Measurements from ENCODE around the gene ITGB8. TPM values are rescaled to one million over a fixed set of nuclear protein-coding genes. Genes with fewer than 3 reads are reported as not detected.

Gene ITGB8
- total and polyA plus RNA-seq, 2 experiments from 2014 or later, result 0.71 to 3.0 TPM

- TF ChIP-seq EZH2phosphoT487 (IDR thresholded peaks at IDR 0.05; ENCODE audit: unreplicated experiment), result no peak
- TF ChIP-seq EZH2 (IDR thresholded peaks at IDR 0.05; ENCODE audit: low read depth, unreplicated experiment), result no peak
- no peak for TF ChIP-seq ZNF114 (CRISPR knock-in tag; IDR thresholded peaks at IDR 0.05)
- TF ChIP-seq CREB1 (CRISPR knock-in tag; IDR thresholded peaks at IDR 0.05; ENCODE audit: low read depth), result no peak
- no peak for TF ChIP-seq ZNF331 (CRISPR knock-in tag; IDR thresholded peaks at IDR 0.05; ENCODE audit: low read depth)
- TF ChIP-seq ETS1 (IDR thresholded peaks at IDR 0.05), result no peak
These were observed 21.2 kb downstream of the ITGB8 start (continued) for GRCh38 chr7:20351901-20352300.

GRCh38 chr7:20352573-20353306, 22.0 kb downstream of the ITGB8 start:
- Histone ChIP-seq H3K4me2 (no peak overlapping the region), H2AFZ (no peak overlapping the region), H3K27ac (ENCODE audit: low read depth) (no peak overlapping the region), H3K36me3 (ENCODE audit: insufficient read depth) (no peaks in the 10 kb centered on the region), H3K4me3 (no peak overlapping the region), H3K79me2 (replicated peaks; ENCODE audit: insufficient read depth) (no peaks in the 10 kb centered on the region), H3F3A (replicated peaks; ENCODE audit: low read depth) (no peaks in the 10 kb centered on the region), H3K27me3 (ENCODE audit: insufficient read depth) (no peaks in the 10 kb centered on the region), H3K4me1 (ENCODE audit: insufficient read depth) (no peaks in the 10 kb centered on the region; the same call in 1 of the 2 replicates), H4K20me1 (replicated peaks; ENCODE audit: insufficient read depth) (no peaks in the 10 kb centered on the region), H3K9me2 (ENCODE audit: insufficient read depth) (no peaks in the 10 kb centered on the region)
- Mint-ChIP-seq H3K4me1 (peaks cover 7% of the 10 kb centered on the region; the same call in 2 of the 3 replicates), H3K9me3 (no peaks in the 10 kb centered on the region), H3K36me3 (ENCODE audit: low read depth) (no peaks in the 10 kb centered on the region), H3K27ac (peak overlapping the region; percentile 26; the same call in 1 of the 2 replicates), H3K27me3 (ENCODE audit: insufficient read depth, low read depth, poor library complexity) (peaks cover 2% of the 10 kb centered on the region), H3K4me3 (no peak overlapping the region)
- no peak for DNase-seq (ENCODE audit: low spot score)
- TF ChIP-seq ZNF462 (CRISPR knock-in tag; IDR thresholded peaks at IDR 0.05), result no peak
- no peak for TF ChIP-seq NANOG (IDR thresholded peaks at IDR 0.05; ENCODE audit: borderline replicate concordance)
- TF ChIP-seq CTCF (conservative IDR thresholded peaks at IDR 0.05; ENCODE audit: low read depth in 2 of 2), result no peak
- TF ChIP-seq STAT1 (IDR thresholded peaks at IDR 0.05; ENCODE audit: unreplicated experiment), result no peak
- TF ChIP-seq ZNF114 (CRISPR knock-in tag; IDR thresholded peaks at IDR 0.05), result no peak
- TF ChIP-seq JUNB (IDR thresholded peaks at IDR 0.05; ENCODE audit: unreplicated experiment), result no peak
- TF ChIP-seq EZH2 (IDR thresholded peaks at IDR 0.05; ENCODE audit: low read depth, unreplicated experiment), result no peak
- no peak for TF ChIP-seq CREB1 (CRISPR knock-in tag; IDR thresholded peaks at IDR 0.05; ENCODE audit: low read depth)
- no peak for TF ChIP-seq EZH2phosphoT487 (IDR thresholded peaks at IDR 0.05; ENCODE audit: unreplicated experiment)
- no peak for TF ChIP-seq ETS1 (IDR thresholded peaks at IDR 0.05)
- TF ChIP-seq POLR2AphosphoS5 (IDR thresholded peaks at IDR 0.05; ENCODE audit: low read depth), result no peak
- ATAC-seq, result no peak; the same call in 2 of the 3 replicates

Data from GM23338 (cell line).